ENCODE measurements around the gene TRAF2.

DNA sequence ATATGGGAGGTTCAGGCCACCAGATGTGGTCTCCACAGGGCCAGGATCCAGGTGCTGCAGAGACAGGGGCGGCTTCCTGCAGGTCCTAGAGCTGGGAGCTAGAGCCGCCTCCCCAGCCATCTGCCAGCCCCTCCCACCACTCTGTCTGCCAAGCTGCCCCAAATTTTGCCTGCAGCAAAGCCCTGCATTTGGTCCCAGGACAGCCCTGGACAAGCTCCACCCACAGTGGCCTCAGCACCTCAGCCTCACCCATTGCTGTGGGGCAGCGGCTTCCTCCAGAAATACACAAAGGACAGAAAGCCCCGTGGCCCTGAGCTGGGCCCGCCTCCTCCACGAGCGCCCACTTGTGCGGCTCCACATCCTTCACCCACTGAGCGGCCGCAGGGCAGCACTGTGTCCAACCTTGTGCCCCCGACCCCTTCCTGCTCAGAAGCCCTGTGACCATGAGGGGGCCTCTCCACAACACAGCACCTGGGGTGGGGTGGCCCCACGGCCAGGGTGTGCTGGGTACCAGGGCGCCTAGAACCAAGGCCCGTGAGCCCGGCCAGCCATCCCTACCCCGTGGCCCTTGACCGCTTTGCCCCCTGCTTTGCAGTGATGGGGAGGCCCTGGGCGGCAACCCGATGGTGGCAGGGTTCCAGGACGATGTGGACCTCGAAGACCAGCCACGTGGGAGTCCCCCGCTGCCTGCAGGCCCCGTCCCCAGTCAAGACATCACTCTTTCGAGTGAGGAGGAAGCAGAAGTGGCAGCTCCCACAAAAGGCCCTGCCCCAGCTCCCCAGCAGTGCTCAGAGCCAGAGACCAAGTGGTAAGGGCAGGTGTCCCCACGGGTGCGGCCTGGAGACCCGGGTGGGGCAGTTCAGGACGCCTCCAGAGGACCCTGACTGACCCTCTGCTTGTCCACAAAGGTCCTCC, 47.7 kb upstream of the TRAF2 start:
- TF ChIP-seq EZH2 (IDR thresholded peaks at IDR 0.05; ENCODE audit: low read length, unreplicated experiment) = no peak
- TF ChIP-seq, protein P1, sequence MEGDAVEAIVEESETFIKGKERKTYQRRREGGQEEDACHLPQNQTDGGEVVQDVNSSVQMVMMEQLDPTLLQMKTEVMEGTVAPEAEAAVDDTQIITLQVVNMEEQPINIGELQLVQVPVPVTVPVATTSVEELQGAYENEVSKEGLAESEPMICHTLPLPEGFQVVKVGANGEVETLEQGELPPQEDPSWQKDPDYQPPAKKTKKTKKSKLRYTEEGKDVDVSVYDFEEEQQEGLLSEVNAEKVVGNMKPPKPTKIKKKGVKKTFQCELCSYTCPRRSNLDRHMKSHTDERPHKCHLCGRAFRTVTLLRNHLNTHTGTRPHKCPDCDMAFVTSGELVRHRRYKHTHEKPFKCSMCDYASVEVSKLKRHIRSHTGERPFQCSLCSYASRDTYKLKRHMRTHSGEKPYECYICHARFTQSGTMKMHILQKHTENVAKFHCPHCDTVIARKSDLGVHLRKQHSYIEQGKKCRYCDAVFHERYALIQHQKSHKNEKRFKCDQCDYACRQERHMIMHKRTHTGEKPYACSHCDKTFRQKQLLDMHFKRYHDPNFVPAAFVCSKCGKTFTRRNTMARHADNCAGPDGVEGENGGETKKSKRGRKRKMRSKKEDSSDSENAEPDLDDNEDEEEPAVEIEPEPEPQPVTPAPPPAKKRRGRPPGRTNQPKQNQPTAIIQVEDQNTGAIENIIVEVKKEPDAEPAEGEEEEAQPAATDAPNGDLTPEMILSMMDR (conservative IDR thresholded peaks at IDR 0.05; ENCODE audit: low read depth, low read length) = no peak
- no peak for TF ChIP-seq EZH2phosphoT487 (IDR thresholded peaks at IDR 0.05; ENCODE audit: borderline replicate concordance, low read length)

All from PC-3 (cell line).